AG20443 (cell line): Measurements from ENCODE around the gene DNAH14.
A peak's percentile ranks its signal among the peaks of the same experiment; 100 is the strongest.
"Not testable (repeated sequence)": the region's sequence is repeated elsewhere in the genome, so short reads cannot be mapped to it uniquely, and the experiment has no call there.

Source experiments
- DNase-seq: peaks from one replicate; pipeline ENCODE4 v3.0.0; 2012; ENCODE audit warnings: low spot score, mixed read lengths

DNAH14 gene

DNA sequence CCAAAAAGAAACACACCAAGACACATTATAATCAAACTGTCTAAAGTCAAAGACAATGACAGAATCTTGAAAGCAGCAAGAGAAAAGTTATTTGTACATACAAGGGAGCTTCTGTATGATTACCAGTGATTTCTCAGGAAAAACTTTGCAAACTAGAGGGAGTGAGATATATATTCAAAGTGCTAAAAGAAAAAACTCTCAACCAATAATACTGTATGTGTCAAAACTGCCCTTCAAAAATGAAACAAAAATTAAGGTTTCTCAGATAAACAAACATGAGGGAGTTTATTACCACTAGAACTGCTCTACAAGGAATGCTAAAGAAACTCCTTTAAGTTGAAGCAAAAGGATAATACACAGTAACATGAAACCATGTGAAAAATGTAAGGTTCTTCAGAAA lies 418.9 kb downstream of the DNAH14 start:
- no peak for DNase-seq

GRCh38 chr1:225349826-225350225 lies 420.4 kb downstream of the DNAH14 start:
- no peak for DNase-seq

DNA sequence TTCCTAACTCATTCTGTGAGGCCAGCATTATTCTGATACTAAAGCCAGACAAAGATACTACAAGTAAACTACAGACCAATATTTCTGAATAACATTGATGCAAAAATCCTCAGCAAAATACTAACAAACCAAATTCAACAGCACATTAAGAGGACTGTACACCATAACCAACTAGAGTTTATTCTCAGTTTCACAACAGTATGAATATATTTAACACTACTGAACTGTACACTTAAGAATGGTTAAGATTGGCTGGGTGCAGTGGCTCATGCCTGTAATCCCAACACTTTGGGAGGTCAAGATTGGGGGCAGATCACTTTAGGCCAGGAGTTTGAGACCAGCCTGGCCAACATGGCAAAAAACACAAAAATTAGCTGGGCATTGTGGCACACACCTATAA lies 421.4 kb downstream of the DNAH14 start:
- no peak for DNase-seq

DNA sequence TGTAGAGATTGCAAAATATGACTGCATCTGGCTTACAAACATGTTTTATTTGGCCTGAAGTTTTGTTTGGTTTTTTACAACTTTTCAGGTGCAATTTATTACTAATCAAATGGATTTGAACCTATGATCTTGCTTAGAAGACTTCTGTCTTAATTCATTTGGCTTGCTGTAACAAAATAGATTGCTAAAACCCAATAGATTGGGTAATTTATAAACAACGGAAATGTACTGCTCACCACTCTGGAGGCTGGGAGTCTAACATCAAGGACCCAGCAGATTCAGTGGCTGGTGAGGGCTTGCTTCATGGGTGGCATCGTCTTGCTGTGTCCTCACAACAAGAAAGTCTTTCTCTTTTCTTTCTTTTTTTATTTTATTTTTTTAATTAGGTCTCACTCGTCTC lies 425.4 kb downstream of the DNAH14 start:
- no peak for DNase-seq

DNA sequence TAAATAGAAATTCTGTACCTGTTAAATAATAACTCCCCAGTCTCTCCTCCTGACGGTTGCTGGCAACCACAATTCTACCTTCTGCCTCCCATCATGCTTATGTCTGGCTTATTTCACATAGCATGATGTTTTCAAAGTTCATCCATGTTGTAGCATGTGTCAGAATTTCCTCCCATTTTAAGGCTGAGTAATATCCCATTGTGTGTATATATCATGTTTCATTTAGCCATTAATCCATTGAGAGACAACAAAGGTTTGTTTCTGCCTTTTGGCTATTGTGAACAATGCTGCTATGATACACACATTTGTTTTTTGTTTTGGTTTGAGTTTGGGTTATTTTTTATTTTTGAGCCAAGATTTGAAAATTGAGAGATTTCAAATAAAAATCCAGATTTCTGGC lies 426.4 kb downstream of the DNAH14 start:
- no peak for DNase-seq

- no peak for DNase-seq
Measured at GRCh38 chr1:225360119-225360518, 430.6 kb downstream of the DNAH14 start.

DNA sequence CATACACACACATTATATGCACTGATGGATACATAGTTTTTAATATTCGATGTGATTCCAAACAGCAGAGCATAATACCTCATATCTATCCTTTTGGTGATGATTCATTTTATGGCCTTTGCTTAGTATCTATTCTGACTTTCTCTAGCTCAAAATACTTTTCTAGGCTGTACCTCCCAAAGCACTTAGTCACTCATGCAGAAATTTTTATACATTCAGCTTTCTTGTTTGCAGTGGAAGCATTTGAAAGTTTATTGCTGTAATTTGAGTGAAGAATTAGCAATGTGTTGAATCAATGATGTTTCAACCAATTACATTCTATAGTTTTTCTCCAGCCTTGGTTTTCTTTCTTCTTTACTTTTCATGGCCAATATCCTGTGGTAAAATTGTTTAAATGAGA lies 431.7 kb downstream of the DNAH14 start:
- DNase-seq: no peak

- no peak for DNase-seq
Measured at GRCh38 chr1:225362805-225363204, 433.3 kb downstream of the DNAH14 start.

DNA sequence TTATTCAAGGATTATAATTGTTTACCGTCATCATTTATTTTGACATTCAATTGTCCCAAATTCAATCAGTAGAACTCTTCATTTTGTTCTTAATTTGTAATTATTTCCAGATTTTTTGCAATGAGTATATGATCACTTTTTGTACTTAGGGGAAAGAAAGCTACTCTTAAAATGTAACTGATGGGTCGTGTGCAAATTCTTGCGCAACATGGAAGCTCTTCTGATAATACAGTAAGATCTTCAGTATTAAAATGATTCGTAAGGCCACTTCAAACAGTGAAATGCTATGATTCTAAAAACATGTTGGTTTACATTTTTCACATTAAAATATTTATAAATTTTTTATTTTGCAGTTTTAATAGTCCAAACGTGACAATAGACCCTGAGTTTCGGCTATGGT lies 435.0 kb downstream of the DNAH14 start:
- no peak for DNase-seq

GRCh38 chr1:225366018-225366417 lies 436.5 kb downstream of the DNAH14 start:
- no peak for DNase-seq

GRCh38 chr1:225366552-225366951 lies 437.1 kb downstream of the DNAH14 start:
- DNase-seq: no peak

DNA sequence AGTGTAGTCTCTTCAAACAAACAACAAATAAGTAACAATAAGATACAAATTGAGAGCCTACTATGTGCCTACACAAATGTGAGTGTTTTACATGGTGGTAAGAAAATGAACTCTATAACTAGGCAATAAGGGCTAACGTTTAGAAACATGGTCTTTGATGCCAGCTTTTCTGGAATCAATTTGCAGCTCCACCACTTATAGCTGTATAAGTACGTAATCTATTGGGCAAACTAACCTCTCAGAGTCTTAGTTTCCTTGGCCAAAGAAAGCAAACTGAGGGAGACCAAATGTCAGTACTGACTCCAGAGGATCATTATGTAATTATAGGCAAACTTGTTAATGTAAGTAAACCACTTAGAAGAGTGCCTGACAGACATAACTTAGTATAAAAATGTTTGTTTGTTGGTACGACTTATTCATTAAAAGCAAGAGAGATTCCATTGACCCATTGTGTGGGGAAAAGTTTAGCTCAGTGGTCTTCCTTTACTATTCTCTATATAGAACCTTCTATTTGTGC lies 438.6 kb downstream of the DNAH14 start:
- no peak for DNase-seq

- no peak for DNase-seq
Measured at GRCh38 chr1:225371366-225372010, 442.0 kb downstream of the DNAH14 start.

- no peak for DNase-seq
Measured at GRCh38 chr1:225373155-225373554, 443.7 kb downstream of the DNAH14 start.

- DNase-seq: no peak
Measured at GRCh38 chr1:225374996-225375395, 445.5 kb downstream of the DNAH14 start.

- DNase-seq: peak; percentile 87
Measured at GRCh38 chr1:225378880-225379279, 449.4 kb downstream of the DNAH14 start.

GRCh38 chr1:225380691-225381090 lies 451.2 kb downstream of the DNAH14 start:
- no peak for DNase-seq

DNA sequence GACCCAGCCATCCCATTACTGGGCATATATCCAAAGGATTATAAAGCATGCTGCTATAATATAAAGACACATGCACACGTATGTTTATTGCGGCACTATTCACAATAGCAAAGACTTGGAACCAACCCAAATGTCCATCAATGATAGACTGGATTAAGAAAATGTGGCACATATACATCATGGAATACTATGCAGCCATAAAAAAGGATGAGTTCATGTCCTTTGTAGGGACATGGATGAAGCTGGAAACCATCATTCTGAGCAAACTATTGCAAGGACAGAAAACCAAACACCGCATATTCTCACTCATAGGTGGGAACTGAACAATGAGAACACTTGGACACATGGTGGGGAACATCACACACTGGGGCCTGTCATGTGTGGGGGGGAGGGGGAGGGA lies 457.4 kb downstream of the DNAH14 start:
- not testable (repeated sequence) for DNase-seq

- no peak for DNase-seq
Measured at GRCh38 chr1:225388372-225388771, 458.9 kb downstream of the DNAH14 start.

- DNase-seq: no peak
Measured at GRCh38 chr1:225389843-225390242, 460.4 kb downstream of the DNAH14 start.

GRCh38 chr1:225396357-225396756 lies 466.9 kb downstream of the DNAH14 start:
- no peak for DNase-seq

GRCh38 chr1:225400968-225401367 lies 471.5 kb downstream of the DNAH14 start:
- no peak for DNase-seq

- no peak for DNase-seq
Measured at GRCh38 chr1:225406976-225407725, 477.7 kb downstream of the DNAH14 start.

- no peak for DNase-seq
Measured at GRCh38 chr1:225407755-225408154, 478.3 kb downstream of the DNAH14 start.
